HT1080 (cell line): Measurements from ENCODE around the gene ZFYVE27. TPM values are rescaled to one million over a fixed set of nuclear protein-coding genes. Genes with fewer than 3 reads are reported as not detected.
A peak's percentile ranks its signal among the peaks of the same experiment; 100 is the strongest.

ENCODE experiments used
- DNase-seq: peaks from one replicate; pipeline ENCODE4 v3.0.0-alpha.2; 2015; ENCODE audit warnings: low read depth
- total RNA-seq: library from RNA; depleted of rRNA; stranded (reverse); fragments of >200 nt; shearing (Covaris generic); gene quantifications from 2 replicates; pipeline ENCODE4 v1.2.3, GENCODE V29; 2014

ZFYVE27 gene
- total RNA-seq, 1 experiment from 2014 or later, result 20.9 TPM

DNA sequence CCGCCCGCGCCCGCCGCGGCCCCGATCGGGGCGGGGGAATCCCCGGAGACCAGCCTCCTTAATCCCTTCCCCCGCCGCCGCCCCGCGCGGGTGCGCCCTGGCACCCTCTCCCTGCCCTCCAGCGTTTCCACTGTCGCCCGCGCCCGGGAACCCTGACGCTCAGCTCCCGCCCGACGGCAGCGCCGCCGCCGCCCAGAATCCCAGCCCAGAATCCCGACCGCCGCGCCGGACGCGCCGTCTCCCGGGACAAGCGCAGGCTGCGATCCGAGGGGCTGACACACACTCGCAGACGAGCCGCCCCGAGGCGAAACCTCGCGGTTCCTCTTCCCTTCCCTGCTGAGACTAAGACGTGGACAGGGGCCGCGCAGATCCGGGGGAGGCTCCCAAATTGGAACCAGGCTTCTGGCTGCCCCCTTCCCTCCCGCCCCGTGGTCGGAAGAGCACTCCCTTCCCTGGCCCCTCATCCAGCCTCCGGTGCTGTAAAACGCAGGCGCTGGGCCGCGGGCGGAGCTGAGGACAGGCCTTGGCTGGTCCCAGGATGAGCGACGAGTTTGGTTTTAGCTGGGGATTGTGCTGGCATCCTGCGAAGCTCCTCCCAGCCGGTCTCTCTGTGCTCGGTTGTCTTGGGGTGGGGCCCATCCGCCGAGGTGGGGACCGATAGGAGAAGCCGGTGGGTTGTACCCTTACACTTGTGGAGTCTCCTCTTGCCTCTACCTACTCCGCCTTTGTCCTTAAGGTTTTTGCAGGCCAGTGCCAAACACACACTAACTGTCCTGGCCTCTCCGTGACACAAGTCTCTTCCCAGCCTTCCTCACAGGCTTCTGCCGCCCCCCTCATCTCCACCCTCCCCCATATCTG is 22.3 kb upstream of the ZFYVE27 start:
- DNase-seq, result peak; percentile 64

DNA sequence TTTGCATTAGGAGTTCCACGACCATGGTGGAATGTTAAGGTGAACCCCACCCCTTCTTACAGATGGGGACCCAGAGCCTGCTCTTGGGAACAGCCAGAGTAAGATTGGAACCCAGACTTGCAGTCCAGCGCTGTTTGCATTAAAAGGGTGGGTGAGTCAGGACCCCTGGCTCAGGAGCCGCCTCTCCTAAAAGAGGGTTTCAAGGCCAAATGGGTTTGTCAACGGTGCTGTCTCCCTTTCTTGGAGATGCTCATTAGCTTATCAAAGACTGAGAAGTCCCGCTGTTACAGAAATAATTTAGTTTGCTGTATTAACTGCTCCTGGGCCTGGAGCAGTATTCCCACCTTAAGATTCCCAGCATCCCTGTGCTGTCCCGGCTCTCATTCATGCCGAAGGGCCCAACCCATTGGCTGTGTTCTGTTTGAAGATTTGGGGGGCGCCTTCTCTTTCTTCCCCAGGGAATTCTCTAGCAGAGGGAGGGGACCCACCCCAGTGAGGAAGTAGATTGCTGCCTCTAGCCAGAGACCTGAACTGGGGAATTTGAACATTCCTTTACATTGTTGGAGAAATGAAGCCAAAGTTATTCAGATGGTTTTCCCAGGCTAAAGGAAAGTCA is 21.6 kb upstream of the ZFYVE27 start:
- DNase-seq, result no peak

DNA sequence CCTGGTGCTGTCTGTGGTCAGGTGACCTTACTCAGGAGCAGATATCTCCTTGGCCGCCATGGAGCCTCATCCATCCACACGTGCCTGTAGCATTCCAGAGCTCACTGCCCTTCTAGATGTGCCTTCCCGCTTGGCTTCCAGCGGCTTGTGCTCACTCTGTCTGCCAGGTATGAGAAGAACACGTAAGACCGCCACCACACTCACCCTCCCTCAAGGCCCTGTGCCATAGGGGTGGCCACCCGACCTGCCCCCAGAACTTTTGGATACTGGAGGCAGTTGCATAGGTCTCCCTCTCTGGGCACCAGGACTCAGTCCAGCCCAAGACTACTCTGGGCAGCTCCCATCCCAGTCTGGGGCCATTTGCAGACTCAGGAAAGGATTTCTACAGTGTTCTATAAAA is 19.3 kb upstream of the ZFYVE27 start:
- no peak for DNase-seq

DNA sequence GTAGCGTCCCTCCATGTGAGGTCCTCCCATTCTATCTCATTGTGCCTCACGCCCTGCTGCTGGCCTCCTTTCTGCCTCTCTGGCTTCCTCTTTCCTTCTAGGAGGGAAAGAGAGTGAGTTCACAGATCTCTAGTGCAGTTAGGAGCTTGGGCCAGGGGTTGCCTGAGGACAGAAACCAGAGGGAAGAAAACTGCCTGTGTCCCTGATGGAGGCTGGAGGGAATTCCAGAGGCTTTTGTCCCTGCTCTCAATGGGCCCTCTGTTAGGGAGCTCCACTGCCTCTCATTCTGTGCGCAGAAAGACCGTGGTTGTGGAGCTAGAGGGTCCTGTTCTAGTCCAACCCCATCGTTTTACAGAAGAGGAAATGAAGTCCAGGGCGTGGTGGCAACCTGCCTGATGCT is 18.8 kb upstream of the ZFYVE27 start:
- DNase-seq, result no peak

DNA sequence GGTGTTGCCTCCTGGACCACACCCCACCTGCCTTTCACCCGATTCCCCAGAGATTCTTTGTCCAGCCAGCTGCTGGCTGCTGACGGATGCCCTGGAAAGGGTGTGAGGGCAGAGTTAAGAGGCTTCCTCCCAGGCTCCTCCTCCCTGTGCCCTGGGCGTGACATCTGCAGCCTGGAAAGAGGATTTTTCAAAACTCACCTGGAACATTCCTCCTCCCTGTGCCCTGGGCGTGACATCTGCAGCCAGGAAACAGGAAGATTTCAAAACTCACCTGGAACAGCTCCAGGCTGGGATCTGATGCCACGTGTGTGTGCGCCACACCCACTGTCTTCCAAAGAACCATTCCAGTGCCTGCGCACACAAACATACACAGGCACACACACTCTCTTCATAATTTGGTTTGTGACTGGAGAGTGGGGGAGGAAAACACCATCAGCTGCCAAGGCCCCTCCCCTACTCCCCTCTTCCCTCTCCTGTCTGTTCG is 18.2 kb upstream of the ZFYVE27 start:
- DNase-seq, result no peak

DNA sequence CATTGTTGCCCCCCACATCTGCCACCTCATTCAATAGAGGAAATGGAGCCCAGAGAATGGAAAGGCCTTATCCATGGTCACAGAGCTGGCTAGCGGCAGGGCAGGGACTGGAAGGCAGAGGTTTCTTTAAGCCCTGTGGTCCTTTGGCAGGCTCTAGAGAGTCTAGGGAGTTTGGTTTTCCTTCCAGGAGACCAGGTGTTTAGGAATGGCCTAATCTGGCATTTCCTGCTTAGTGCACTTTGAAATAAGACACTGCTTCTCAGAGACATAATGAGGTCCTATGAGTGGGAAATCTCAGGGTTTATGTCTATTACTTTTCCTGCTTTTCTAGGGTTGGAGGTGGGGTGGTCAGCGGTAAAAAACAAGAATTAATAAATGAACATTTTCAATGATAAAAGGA is 17.3 kb upstream of the ZFYVE27 start:
- no peak for DNase-seq

DNA sequence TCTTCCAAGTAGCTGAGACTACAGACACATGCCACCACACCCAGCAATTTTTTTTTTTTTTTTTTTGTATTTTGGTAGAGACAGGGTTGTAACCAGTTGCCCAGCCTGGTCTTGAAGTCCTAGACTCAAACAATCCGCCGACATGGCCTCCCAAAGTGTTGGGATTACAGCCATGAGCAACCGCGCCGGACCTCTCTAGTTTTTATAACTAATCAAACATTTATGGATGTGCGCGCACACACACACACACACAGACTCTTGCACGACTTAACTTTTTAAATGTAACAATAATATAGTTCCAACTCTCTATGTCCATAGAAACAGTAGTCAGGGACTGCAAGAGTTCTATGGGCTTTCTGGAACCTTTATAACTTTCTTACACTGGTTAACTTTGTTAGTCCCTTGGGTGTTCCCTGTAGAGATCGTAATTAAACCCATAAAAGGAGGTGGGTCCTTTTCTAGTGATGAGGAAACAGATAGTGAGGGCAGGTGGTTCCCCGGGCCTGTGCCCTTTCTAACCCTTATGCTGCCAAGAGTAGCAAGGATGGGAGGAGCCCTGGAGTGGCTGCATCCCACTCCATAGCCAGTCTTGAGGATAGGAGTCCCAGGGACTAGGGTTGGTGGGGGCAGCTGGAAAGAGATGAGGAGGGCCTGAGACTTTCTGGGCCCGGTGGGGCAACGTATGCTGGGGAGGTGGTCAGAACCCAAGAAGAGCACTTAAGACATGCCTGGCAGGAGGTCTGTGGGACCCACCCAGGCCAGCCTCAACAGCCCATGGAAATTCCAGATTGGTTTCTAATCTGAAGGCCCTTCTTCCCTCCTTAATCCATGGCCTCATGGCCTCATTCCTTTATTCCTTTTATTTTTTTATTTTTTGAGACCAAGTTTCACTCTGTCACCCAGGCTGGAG is 14.8 kb upstream of the ZFYVE27 start:
- DNase-seq, result no peak

DNA sequence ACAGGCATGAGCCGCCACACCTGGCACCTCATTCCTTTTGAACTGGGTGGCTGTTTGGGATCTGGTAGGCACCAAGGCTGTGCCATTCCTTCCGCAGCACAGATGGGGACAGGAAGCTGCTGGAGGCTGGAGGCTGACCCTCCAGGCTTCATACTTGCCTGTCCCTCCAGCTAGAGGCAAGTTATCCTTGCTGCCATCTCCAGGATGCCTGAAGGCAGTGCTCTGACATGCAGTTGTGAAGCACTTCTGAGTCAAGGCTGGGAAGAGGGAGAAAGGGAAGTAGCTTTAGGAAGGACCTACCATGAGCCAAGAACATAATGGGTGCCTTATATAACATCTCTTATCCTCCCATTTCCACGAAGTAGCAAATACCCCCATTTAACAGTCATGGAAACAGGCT is 13.9 kb upstream of the ZFYVE27 start:
- DNase-seq, result peak; percentile 16

DNA sequence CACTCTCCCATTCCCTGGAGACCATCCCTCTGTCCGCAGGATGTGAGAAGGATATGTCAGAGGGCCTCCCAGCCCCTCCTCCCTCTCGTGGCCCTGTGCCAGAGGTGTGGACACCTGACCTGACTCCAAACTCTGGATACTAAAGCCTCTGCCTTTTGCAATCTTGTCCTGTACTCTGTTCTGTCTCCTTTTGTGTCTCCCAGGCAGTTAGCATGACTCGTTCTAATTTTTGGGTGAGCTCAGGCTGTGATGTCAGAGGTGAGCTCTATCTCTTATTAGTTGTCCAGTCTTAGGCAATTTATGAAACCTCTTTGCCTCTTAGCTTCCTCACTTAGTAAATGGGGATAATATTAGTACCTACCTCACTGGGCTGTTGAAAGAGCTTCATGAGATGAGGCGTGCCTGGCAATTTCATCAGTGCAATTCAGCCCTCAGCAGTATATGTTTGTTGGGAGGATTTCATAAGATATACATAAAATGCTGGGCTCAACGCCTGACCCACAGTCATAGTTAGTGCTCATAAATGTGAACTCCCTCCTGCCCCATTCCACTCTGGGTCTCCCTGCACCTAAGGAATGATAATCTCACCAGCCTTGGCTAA is 12.5 kb upstream of the ZFYVE27 start:
- DNase-seq, result peak; percentile 32

DNA sequence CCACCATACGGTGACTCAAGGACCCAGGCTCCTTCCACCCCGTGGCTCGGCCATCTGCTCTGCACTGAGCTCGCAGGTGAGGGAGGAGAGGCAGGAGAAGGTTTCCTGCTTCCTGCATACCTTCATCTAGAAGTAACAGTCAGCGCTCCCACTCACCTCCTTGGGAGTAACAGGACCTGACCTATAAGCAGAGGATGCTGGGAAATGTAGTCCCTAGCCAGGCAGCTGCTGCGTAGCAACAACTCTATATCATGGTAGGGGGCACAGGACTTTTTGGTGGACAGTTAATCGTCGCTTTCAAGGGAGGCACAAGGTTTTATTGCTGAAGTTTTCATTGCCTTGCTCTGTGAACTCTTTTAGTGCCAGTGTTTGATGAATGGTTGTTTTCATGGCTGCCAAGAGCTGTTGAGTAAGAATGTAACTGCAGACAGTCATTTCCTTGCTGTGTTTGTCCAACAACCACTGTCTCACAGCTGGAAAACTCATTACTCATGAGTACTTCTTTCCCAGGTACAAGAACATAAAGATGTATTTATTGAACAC is 10.2 kb upstream of the ZFYVE27 start:
- DNase-seq, result peak; percentile 84

DNA sequence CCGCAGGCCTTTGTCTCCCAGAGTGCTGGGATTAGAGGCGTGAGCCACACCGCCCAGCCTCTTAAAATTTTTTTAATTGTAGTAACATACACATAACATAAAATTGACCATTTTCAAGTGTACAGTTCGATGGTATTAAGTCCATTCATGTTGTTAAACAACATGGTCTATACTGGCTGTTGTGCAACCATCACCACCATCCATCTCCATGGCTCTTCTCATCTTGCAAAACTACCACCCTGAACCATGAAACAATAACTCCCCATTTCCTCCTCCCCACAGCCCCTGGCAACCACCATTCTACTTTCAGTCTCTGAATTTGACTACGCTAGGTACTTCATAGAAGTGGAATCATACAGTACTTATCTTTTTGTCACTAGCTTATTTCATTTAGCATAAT is 7.9 kb upstream of the ZFYVE27 start:
- DNase-seq, result no peak

DNA sequence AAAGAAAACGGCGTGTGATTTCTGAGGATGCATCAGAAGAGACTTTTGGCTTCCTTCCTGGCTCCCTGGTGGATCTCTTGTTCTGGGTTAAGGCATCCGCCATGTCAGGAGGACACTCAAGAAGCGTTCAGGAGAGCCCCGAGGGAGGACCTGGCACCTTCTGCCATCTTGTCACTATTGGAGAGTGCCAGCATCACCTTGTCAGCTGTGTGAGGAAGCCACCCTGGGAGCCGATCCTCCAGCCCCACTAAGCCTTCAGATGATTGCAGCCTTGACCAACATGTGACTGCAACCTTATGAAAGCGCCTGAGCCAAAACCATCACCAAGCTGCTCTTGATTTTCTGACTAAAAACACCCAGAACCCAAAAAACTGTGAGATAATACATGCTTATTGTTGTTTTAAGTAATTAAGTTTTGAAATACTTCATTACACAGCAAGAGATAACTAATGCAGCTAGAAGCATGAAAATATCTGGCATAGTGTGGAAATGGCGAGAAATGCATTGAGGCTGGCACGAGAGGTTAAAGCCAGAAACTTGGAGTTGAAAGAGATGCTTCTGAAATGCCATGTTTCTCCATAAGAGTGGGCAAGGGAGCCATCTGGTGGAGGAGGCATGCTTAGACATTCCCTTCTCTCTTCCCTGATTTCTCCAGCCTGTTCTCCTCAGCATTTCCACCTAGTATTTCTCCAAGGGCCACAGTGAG is 5.4 kb upstream of the ZFYVE27 start:
- DNase-seq, result peak; percentile 76

DNA sequence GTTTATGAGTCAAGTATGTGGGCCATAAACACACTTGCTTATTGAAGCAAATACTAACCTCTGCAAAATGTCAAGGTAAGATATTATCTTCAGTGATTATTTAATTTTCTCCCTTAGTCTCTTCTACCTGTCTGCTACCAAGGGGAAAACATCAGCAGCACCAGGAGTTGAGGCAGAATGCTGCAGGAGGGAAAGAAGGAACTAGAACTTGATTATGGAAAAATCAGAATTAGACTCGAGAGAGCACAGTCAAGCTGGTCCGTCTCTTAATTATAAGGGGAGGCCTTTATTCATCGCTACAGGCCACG is 4.9 kb upstream of the ZFYVE27 start:
- DNase-seq, result no peak

DNA sequence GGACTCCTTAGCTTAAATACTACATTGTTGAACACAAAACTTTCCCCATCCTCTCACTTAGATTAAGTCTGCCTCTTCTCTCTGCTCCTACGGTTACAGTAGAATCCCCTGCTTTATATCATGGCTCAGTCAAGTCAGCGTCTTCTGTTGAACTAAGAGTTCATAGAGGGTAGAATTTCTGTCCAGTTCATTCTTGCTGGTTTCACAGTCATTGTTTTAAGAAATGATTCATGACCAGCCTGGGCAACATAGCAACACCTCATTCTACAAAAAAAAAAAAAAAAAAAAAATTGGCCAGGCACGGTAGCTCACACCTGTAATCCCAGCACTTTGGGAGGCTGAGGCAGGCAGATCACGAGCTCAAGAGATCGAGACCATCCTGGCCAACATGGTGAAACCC is 3.7 kb upstream of the ZFYVE27 start:
- DNase-seq, result peak; percentile 33

DNA sequence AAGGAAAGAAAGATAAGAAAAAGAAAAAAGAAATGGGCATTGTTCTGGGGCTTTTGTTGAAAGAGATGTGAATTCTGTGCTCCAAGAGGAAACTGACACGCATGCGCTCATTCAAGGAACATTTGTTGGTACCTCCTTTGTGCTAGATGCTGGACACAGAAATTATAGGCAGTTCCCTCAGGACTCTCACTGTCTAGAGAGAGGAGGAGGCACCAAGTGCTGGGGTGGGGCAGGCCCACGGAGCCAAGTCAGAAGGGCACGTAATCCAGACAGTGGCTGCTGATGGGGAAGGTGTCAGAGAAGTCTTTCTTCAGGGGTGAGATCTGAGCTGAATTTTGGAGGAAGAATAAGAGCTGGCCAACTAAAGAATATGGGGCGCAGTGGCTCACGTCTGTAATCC is 2.9 kb upstream of the ZFYVE27 start:
- no peak for DNase-seq

DNA sequence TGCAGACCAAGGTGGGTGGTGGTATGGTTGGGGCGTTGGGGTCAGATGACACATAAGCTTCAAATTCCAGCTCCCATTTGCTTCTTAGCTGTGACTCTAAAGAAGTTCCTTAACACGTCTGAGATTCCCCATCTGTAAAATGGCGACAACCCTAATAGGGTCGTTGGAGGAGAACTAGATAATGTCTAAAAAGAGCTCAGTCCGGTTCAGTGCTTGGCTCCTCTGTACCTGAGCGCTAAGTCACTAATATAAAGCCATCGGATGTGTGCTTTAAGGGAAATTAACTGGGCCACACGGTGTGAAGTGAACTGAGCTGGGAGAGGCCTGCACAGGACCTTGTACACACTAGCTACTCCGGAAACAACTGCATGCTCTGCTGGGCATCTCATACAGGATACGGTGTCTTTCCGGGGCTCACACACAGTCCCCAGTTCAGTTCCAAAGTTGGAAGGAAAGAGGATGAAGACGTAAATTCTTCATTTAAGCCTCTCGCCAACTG is 476 bp upstream of the ZFYVE27 start:
- peak; percentile 23 for DNase-seq

DNA sequence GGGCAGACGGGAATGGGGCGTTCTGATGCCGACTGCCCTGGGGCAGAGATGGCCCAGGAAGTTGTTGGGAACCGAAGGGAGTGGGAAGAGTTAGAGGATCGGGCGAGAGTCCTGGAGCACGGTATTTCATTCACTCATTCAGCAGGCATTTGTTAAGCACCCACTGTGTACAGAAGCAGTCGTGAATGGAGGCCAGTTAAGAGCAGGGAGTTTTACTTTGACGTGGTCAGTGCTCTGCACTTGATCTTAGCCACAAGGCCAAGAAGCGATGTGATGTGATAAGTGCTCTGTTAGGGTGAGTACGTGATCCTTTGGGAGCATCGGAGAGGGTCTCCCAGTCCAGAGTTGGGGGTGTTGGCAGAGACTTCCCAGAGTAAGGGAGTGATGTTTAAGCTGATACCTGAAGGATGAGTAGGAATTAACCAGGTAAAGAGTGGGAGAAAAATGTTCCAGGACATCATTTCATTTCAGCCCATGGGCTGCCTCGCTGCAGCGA is 890 bp downstream of the ZFYVE27 start:
- DNase-seq, result no peak

DNA sequence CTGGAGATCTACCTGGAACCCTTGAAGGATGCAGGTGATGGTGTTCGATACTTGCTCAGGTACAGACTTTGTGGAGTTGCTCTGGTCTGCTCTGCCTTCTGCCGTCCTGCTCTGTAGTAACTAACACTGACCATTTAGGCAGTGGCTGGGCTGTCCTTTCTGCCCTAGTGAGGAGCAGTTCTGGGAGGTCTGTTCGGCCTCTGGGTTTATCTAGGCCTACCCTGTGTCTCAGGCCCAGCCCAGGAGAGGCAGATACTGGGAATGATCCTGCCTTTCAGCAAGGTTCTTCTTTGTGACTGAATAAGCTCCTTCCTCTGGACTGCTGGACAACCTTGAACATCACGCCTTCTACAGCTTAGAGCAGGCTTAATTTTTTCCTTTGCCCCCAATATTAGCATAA is 1.7 kb downstream of the ZFYVE27 start:
- no peak for DNase-seq

DNA sequence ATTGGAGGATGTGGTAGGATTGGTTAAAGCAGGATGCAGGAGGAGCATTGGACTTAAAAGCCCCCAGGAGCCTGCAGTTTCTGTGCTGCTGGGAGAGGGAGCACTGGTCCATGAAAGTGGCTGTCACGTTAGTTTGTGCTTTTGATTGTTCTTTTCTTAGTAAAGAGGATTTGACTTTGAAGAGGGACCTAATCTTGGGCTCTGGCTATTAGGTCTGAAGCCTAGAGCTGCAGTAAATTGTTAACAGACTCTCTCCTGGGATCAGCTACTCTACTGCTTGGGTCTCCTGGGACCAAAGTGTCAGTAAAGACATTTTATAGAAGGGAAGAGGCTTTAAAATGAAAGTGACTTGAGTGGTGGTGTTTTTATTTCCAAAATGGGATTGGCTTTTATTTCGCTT is 3.7 kb downstream of the ZFYVE27 start:
- no peak for DNase-seq
